HCT116 (cell line): ENCODE data around the gene CDH1. TPM values are rescaled to one million over a fixed set of nuclear protein-coding genes. Genes with fewer than 3 reads are reported as not detected.

ENCODE experiments used
- ATAC-seq: fragments of 200-7000 bp; cut with Tn5 transposase; 2 replicates; pipeline ENCODE4 v1.9.1; 2020; ENCODE audit warnings: mild to moderate bottlenecking, moderate library complexity
- BruUV-seq: library from RNA; stranded (reverse); fragments of 400-500 nt; replicated peaks from 2 replicates; lab custom pipeline; 2021; lab: Mats Ljungman, UMichigan
- CTCF ChIA-PET: fragments of 300-600 bp; sonication (Branson Sonifier 250); formaldehyde crosslinking; loops from one replicate; lab custom pipeline; 2021; ENCODE audit warnings: antibody characterized with exemption; lab: Charles Lee
- POLR2A ChIA-PET: fragments of 300-600, 350-600 bp; sonication (Branson Sonifier 250); formaldehyde crosslinking; loops from one replicate; lab custom pipeline; 2021; ENCODE audit warnings: antibody characterized with exemption; lab: Charles Lee
- RAD21 ChIA-PET, 2 experiments: fragments of 300-600 bp; sonication (Branson Sonifier 250); formaldehyde crosslinking; loops; one replicate each; lab custom pipeline; 2023; ENCODE audit warnings: low total read pairs in 2 of 2; ENCODE audit not compliant: uncharacterized antibody in 2 of 2, unreplicated experiment in 2 of 2, low non-redundant PET in 1 of 2; lab: Charles Lee
- DNase-seq: peaks from one replicate; pipeline ENCODE4 v3.0.0-alpha.2; 2010; ENCODE audit warnings: low read depth, low spot score
- H2AFZ ChIP-seq: fragments of 200-600 bp; shearing (Covaris generic), sonication (generic); 2 replicates; pipeline ENCODE4 v1.6.1; 2017; ENCODE audit warnings: low read depth, mixed run types, mixed read lengths, antibody characterized with exemption, low read length; ENCODE audit not compliant: poor library complexity, severe bottlenecking
- H3K27ac ChIP-seq: 2 replicates; pipeline ENCODE4 v1.5.1; 2012; ENCODE audit warnings: low read depth, low read length
- H3K27me3 ChIP-seq: fragments of 200-600 bp; sonication (generic); 2 replicates; pipeline ENCODE4 v1.6.1; 2016; ENCODE audit warnings: mixed run types, low read length, mixed read lengths; ENCODE audit not compliant: insufficient read depth
- H3K36me3 ChIP-seq, 2 experiments: fragments of 200-500 bp in 1 of 2; fragments of 200-600 bp in 1 of 2; sonication (Bioruptor generic) in 1 of 2; sonication (generic) in 1 of 2; 2 replicates each; pipeline versions ENCODE4 v1.5.1 to v1.6.1; 2014 to 2016; ENCODE audit warnings: low read length in 2 of 2, inconsistent platforms in 1 of 2, mixed read lengths in 1 of 2, mixed run types in 1 of 2; ENCODE audit not compliant: insufficient read depth in 2 of 2, control insufficient read depth in 1 of 2
- H3K4me1 ChIP-seq, 2 experiments: fragments of 200-600 bp in 1 of 2; sonication (generic) in 1 of 2; 2 replicates each; pipeline versions ENCODE4 v1.5.1 to v1.6.1; 2012 to 2017; ENCODE audit warnings: low read length in 2 of 2, inconsistent platforms in 1 of 2, mild to moderate bottlenecking in 1 of 2, mixed read lengths in 1 of 2, mixed run types in 1 of 2, moderate library complexity in 1 of 2; ENCODE audit not compliant: insufficient read depth in 2 of 2, control insufficient read depth in 1 of 2
- H3K4me2 ChIP-seq: fragments of 200-600 bp; sonication (generic); 2 replicates; pipeline ENCODE4 v1.6.1; 2017; ENCODE audit warnings: mixed run types, low read length, mixed read lengths
- H3K4me3 ChIP-seq, 2 experiments: fragments of 200-600 bp in 1 of 2; sonication (generic) in 1 of 2; replicated peaks in 1 of 2; 2 replicates each; pipeline ENCODE4 v1.5.1; 2011 to 2016; ENCODE audit warnings: low read length in 2 of 2, control low read depth in 1 of 2, low read depth in 1 of 2, mild to moderate bottlenecking in 1 of 2, mixed read lengths in 1 of 2, mixed run types in 1 of 2
- H3K79me2 ChIP-seq: fragments of 200-600 bp; sonication (generic); 2 replicates; pipeline ENCODE4 v1.6.1; 2017; ENCODE audit warnings: mild to moderate bottlenecking, mixed run types, low read length, moderate library complexity, mixed read lengths; ENCODE audit not compliant: insufficient read depth
- H3K9ac ChIP-seq: fragments of 200-600 bp; sonication (generic); 2 replicates; pipeline ENCODE4 v1.6.1; 2016; ENCODE audit warnings: low read length, mixed read lengths
- H3K9me2 ChIP-seq: fragments of 200-600 bp; sonication (generic), shearing (Covaris generic); 2 replicates; pipeline ENCODE4 v1.6.1; 2017; ENCODE audit warnings: mixed run types, mild to moderate bottlenecking, moderate library complexity; ENCODE audit not compliant: insufficient read depth
- H3K9me3 ChIP-seq, 2 experiments: fragments of 200-500 bp in 1 of 2; fragments of 200-600 bp in 1 of 2; sonication (Bioruptor generic) in 1 of 2; sonication (generic) in 1 of 2; 2 replicates each; pipeline ENCODE4 v1.6.1; 2014 to 2017; ENCODE audit warnings: low read length in 2 of 2, mixed read lengths in 2 of 2, inconsistent platforms in 1 of 2, low read depth in 1 of 2, mild to moderate bottlenecking in 1 of 2, mixed run types in 1 of 2, moderate library complexity in 1 of 2; ENCODE audit not compliant: control insufficient read depth in 1 of 2, insufficient read depth in 1 of 2
- H4K20me1 ChIP-seq: fragments of 200-600 bp; sonication (generic), shearing (Covaris generic); 2 replicates; pipeline ENCODE4 v1.6.1; 2017; ENCODE audit warnings: mixed run types, mild to moderate bottlenecking, moderate library complexity; ENCODE audit not compliant: insufficient read depth
- CBX3 ChIP-seq: IDR thresholded peaks from 2 replicates; pipeline ENCODE4 v1.6.1; 2012; ENCODE audit warnings: low read depth
- EGR1 ChIP-seq: IDR thresholded peaks from 2 replicates; pipeline ENCODE4 v1.6.1; 2012; ENCODE audit warnings: low read depth
- ELF1 ChIP-seq: IDR thresholded peaks from 2 replicates; pipeline ENCODE4 v1.6.1; 2012; ENCODE audit warnings: low read depth, borderline replicate concordance
- EZH2 ChIP-seq: fragments of 200-600 bp; sonication (generic); IDR thresholded peaks from 2 replicates; pipeline ENCODE4 v1.6.1; 2017; ENCODE audit warnings: antibody characterized with exemption, mixed run types
- POLR2A ChIP-seq: IDR thresholded peaks from 2 replicates; pipeline ENCODE4 v1.7.0; 2011; ENCODE audit warnings: borderline replicate concordance; ENCODE audit not compliant: insufficient read depth, insufficient read length; ENCODE audit errors: extremely low read depth
- SIN3A ChIP-seq: IDR thresholded peaks from 2 replicates; pipeline ENCODE4 v1.6.1; 2012; ENCODE audit warnings: low read depth
- SP1 ChIP-seq: IDR thresholded peaks from 2 replicates; pipeline ENCODE4 v1.6.1; 2012; ENCODE audit warnings: low read depth
- SRF ChIP-seq: IDR thresholded peaks from 2 replicates; pipeline ENCODE4 v1.6.1; 2012; ENCODE audit warnings: low read depth
- YY1 ChIP-seq: IDR thresholded peaks from 2 replicates; pipeline ENCODE4 v1.6.1; 2011; ENCODE audit warnings: low read length, low read depth, moderate library complexity, mild to moderate bottlenecking; ENCODE audit not compliant: insufficient replicate concordance; ENCODE audit errors: extremely low read depth
- ZNF274 ChIP-seq: fragments of 200-500 bp; sonication (Bioruptor generic); IDR thresholded peaks from 2 replicates; pipeline ENCODE4 v1.6.1; 2014; ENCODE audit warnings: mild to moderate bottlenecking, low read depth, low read length, inconsistent platforms
- intact Hi-C: fragments of 100-400 bp; cut with micrococcal nuclease; formaldehyde crosslinking; loops from 2 replicates; pipeline ENCODE4 v1.10.0; 2022
- total RNA-seq: library from RNA; stranded (reverse); gene quantifications from one replicate; pipeline ENCODE4 v1.2.1, GENCODE V29; 2021; ENCODE audit not compliant: unreplicated experiment
- TF ChIP-seq, protein P1 (sequence below): IDR thresholded peaks from 2 replicates; pipeline ENCODE4 v1.6.1; 2011; ENCODE audit warnings: mild to moderate bottlenecking, low read length, moderate library complexity; ENCODE audit not compliant: insufficient replicate concordance; ENCODE audit errors: extremely low read depth
- TF ChIP-seq, protein P2 (sequence below): IDR thresholded peaks from 2 replicates; pipeline ENCODE4 v1.6.1; 2012; ENCODE audit warnings: low read depth

CDH1 gene
- total RNA-seq, 1 experiment from 2014 or later = 73.2 TPM

DNA sequence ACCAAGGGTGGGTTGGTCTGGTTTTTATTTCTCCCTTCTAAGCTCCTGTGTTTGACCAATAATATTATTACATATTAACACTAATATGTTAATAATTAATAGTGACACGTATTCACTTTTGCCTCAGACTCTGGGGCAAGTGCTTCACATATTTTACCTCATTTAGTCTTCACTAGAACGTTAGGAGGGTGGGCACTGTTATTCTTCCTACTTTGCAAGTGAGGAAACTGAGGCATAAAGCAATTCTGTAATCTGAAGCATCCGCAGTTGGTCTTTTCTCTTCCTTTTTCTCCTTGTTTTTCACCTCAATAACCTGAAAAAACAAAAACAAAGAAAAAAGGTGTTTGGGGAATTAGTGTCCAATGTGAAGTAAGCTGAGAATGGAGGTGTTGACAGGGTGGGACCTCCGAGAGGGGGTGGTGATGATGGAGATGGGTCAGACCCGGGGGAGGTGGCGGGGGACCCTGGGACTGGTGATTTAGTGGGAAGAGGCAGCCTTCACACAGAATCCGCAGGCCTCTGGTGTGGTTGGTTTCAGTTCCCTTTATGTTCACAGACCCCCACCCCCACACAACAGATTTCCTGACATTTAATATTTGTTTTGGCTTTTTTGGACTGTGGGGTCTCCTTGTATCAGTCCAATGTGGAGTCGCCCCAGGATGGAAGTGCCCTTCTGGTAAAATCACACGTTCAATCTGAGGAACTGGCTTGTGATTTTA, 3.7 kb downstream of the CDH1 start:
- CTCF ChIA-PET = interaction anchor here (1.6 kb wide), 1 partner anchor 150 kb away, joined by 4 read pairs; no protein-coding TSS in a partner anchor

More for the DNA sequence above, 3.7 kb downstream of the CDH1 start:
- Histone ChIP-seq H3K79me2 (peaks cover 53% of the 10 kb centered on the region), H4K20me1 (no peaks in the 10 kb centered on the region), H3K36me3 (peaks cover 0 to 3% of the 10 kb centered on the region in 2 experiments; a peak in 1 of 4 replicates), H3K9me2 (no peaks in the 10 kb centered on the region), H3K9ac (no peak overlapping the region), H3K27ac (peak overlapping the region; percentile 68), H3K4me3 (peak overlapping the region in 1 of 2 experiments; percentile 23; a peak in 1 of 4 replicates), H3K9me3 (no peaks in the 10 kb centered on the region), H3K4me1 (peaks cover 66 to 77% of the 10 kb centered on the region in 2 experiments), H2AFZ (no peak overlapping the region), H3K4me2 (peak overlapping the region; percentile 77), H3K27me3 (no peaks in the 10 kb centered on the region)
- TF ChIP-seq ELF1 (no peak), CBX3 (no peak), POLR2A (no peak), EZH2 (no peak), SIN3A (no peak), SRF (no peak), YY1 (no peak), ZNF274 (no peak), SP1 (no peak), EGR1 (no peak)
- TF ChIP-seq, protein P1, sequence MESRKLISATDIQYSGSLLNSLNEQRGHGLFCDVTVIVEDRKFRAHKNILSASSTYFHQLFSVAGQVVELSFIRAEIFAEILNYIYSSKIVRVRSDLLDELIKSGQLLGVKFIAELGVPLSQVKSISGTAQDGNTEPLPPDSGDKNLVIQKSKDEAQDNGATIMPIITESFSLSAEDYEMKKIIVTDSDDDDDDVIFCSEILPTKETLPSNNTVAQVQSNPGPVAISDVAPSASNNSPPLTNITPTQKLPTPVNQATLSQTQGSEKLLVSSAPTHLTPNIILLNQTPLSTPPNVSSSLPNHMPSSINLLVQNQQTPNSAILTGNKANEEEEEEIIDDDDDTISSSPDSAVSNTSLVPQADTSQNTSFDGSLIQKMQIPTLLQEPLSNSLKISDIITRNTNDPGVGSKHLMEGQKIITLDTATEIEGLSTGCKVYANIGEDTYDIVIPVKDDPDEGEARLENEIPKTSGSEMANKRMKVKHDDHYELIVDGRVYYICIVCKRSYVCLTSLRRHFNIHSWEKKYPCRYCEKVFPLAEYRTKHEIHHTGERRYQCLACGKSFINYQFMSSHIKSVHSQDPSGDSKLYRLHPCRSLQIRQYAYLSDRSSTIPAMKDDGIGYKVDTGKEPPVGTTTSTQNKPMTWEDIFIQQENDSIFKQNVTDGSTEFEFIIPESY = no peak
- TF ChIP-seq, protein P2, sequence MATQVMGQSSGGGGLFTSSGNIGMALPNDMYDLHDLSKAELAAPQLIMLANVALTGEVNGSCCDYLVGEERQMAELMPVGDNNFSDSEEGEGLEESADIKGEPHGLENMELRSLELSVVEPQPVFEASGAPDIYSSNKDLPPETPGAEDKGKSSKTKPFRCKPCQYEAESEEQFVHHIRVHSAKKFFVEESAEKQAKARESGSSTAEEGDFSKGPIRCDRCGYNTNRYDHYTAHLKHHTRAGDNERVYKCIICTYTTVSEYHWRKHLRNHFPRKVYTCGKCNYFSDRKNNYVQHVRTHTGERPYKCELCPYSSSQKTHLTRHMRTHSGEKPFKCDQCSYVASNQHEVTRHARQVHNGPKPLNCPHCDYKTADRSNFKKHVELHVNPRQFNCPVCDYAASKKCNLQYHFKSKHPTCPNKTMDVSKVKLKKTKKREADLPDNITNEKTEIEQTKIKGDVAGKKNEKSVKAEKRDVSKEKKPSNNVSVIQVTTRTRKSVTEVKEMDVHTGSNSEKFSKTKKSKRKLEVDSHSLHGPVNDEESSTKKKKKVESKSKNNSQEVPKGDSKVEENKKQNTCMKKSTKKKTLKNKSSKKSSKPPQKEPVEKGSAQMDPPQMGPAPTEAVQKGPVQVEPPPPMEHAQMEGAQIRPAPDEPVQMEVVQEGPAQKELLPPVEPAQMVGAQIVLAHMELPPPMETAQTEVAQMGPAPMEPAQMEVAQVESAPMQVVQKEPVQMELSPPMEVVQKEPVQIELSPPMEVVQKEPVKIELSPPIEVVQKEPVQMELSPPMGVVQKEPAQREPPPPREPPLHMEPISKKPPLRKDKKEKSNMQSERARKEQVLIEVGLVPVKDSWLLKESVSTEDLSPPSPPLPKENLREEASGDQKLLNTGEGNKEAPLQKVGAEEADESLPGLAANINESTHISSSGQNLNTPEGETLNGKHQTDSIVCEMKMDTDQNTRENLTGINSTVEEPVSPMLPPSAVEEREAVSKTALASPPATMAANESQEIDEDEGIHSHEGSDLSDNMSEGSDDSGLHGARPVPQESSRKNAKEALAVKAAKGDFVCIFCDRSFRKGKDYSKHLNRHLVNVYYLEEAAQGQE = no peak
- intact Hi-C loops = loop anchor here (5.0 kb wide), 1 partner anchor 33 kb away; no protein-coding TSS in a partner anchor
- no peak for ATAC-seq
- POLR2A ChIA-PET = interaction anchor here (0.6 kb wide), 1 partner anchor 179 kb away, joined by 3 read pairs; no protein-coding TSS in a partner anchor
- BruUV-seq = no TSS peak
- RAD21 ChIA-PET = no interaction called here
- DNase-seq = no peak
